Measurements from ENCODE around the gene C1QTNF8. TPM values are rescaled to one million over a fixed set of nuclear protein-coding genes. Genes with fewer than 3 reads are reported as not detected.

The C1QTNF8 gene
- total and polyA plus RNA-seq, 2 of the 8 experiments (the other 6 are each of a cell fraction or from before 2014, with no cell fraction given): not detected

DNA sequence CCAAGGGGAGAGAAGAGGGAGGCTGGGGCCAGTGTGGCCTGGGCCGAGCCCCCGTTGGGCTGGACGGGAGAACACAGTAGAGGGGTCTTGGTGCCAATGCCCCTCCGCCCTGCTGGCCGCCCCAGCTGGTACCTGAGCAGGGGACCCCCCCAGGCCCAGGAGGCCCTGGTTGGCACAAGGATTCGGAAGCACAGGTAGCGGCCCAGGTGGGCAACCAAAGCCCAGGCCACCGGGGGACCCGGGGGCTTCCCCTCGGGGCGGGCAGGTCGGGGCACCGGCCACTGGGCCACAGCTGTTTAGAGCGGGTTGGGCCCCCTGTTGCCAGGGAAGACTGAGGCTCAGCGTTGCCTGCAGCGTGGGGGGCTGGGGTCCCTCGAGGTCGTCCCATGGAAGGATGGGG lies 28.2 kb upstream of the C1QTNF8 start:
- Histone ChIP-seq H3K4me2 (ENCODE audit: insufficient read depth in 1 of 2, low read depth in 2 of 2, low read length in 2 of 2) (no peak overlapping the region), H3K4me3 (ENCODE audit: extremely low read depth in 1 of 4, insufficient read depth in 2 of 4, low read depth in 3 of 4, low read length in 4 of 4) (no peak overlapping the region), H3K27ac (ENCODE audit: low read depth, low read length) (no peak overlapping the region), H3K23ac (ENCODE audit: insufficient read length) (no peak overlapping the region), H2BK12ac (ENCODE audit: low read depth, low read length) (no peak overlapping the region), H2BK120ac (replicated peaks; ENCODE audit: low read depth, low read length) (no peak overlapping the region), H3K27me3 (replicated peaks in 1 of 4; ENCODE audit: control insufficient read depth in 3 of 4, extremely low read depth in 1 of 4, insufficient read depth in 3 of 4, low read length in 3 of 4) (no peaks in the 10 kb centered on the region), H3K4me1 (replicated peaks in 1 of 4; ENCODE audit: control insufficient read depth in 3 of 4, insufficient read depth in 4 of 4, low read length in 3 of 4) (peaks cover 0 to 6% (median 0%) of the 10 kb centered on the region in 4 experiments; a peak in 2 of 7 replicates), H4K91ac (replicated peaks; ENCODE audit: insufficient read length, low read length) (no peak overlapping the region), H3K23me2 (ENCODE audit: low read depth, low read length) (no peaks in the 10 kb centered on the region), H3K9ac (replicated peaks in 1 of 4; ENCODE audit: extremely low read depth in 1 of 4, low read depth in 3 of 4, low read length in 3 of 4) (no peak overlapping the region), H2BK5ac (ENCODE audit: low read depth, low read length) (no peak overlapping the region), H3K18ac (ENCODE audit: extremely low read depth, low read length) (no peak overlapping the region), H2BK20ac (ENCODE audit: low read length) (no peak overlapping the region), H3K4ac (replicated peaks; ENCODE audit: insufficient read length, low read depth, low read length) (no peak overlapping the region), H4K20me1 (replicated peaks in 1 of 2; ENCODE audit: control insufficient read depth in 1 of 2, insufficient read depth in 2 of 2, low read length in 2 of 2) (no peaks in the 10 kb centered on the region), H3K9me3 (ENCODE audit: insufficient read depth in 2 of 2, low read depth in 1 of 2, low read length in 1 of 2) (no peaks in the 10 kb centered on the region), H4K5ac (ENCODE audit: insufficient read length, low read depth, low read length) (no peak overlapping the region), H2AFZ (ENCODE audit: low read length) (no peak overlapping the region), H3K36me3 (ENCODE audit: control insufficient read depth in 2 of 4, insufficient read depth in 4 of 4, low read length in 3 of 4) (no peaks in the 10 kb centered on the region), H4K8ac (ENCODE audit: extremely low read depth, insufficient read depth, low read length) (no peak overlapping the region), H3K79me2 (ENCODE audit: control insufficient read depth in 1 of 2, insufficient read depth in 2 of 2, low read length in 2 of 2) (no peaks in the 10 kb centered on the region), H2AK5ac (ENCODE audit: low read depth, low read length) (no peak overlapping the region), H3K56ac (replicated peaks; ENCODE audit: insufficient read length, low read depth, low read length) (no peak overlapping the region), H3K79me1 (ENCODE audit: low read depth, low read length) (no peaks in the 10 kb centered on the region), H3K14ac (ENCODE audit: insufficient read length) (no peak overlapping the region), H2BK15ac (ENCODE audit: low read length) (no peak overlapping the region)
- ChIA-PET CTCF (ENCODE audit: partially characterized antibody) (no interaction called here), POLR2A (ENCODE audit: partially characterized antibody) (no interaction called here)
- 92% methylated on average over 5 of the region's 18 CpGs; no CpG with 5 or more reads in 1 of the 2 experiments for WGBS, 2 experiments (ENCODE audit: extremely low coverage in 1 of 2, insufficient coverage in 1 of 2, insufficient read length in 1 of 2, insufficient replicate concordance in 2 of 2, low coverage in 1 of 2, low lambda C conversion rate in 2 of 2, missing lambda C conversion rate in 1 of 2)
- no peak for TF ChIP-seq MAX (IDR thresholded peaks at IDR 0.05)
- TF ChIP-seq YY1 (IDR thresholded peaks at IDR 0.05; ENCODE audit: low read depth, low read length): no peak
- TF ChIP-seq CEBPB (IDR thresholded peaks at IDR 0.05; ENCODE audit: low read depth, low read length): no peak
- TF ChIP-seq, protein P1, sequence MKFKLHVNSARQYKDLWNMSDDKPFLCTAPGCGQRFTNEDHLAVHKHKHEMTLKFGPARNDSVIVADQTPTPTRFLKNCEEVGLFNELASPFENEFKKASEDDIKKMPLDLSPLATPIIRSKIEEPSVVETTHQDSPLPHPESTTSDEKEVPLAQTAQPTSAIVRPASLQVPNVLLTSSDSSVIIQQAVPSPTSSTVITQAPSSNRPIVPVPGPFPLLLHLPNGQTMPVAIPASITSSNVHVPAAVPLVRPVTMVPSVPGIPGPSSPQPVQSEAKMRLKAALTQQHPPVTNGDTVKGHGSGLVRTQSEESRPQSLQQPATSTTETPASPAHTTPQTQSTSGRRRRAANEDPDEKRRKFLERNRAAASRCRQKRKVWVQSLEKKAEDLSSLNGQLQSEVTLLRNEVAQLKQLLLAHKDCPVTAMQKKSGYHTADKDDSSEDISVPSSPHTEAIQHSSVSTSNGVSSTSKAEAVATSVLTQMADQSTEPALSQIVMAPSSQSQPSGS (IDR thresholded peaks at IDR 0.05; ENCODE audit: low read length): no peak
- no peak for TF ChIP-seq POU5F1 (IDR thresholded peaks at IDR 0.05; ENCODE audit: low read depth, low read length)
- no peak for TF ChIP-seq CTCF (IDR thresholded peaks at IDR 0.05; ENCODE audit: control extremely low read depth in 1 of 3, insufficient read depth in 1 of 3, low read depth in 1 of 3, low read length in 3 of 3)
- TF ChIP-seq KDM5A (IDR thresholded peaks at IDR 0.05; ENCODE audit: low read length): no peak
- no peak for TF ChIP-seq CREB1 (IDR thresholded peaks at IDR 0.05)
- no peak for TF ChIP-seq SP2 (IDR thresholded peaks at IDR 0.05; ENCODE audit: low read length)
- no peak for TF ChIP-seq NANOG (IDR thresholded peaks at IDR 0.05; ENCODE audit: insufficient read depth, low read depth, low read length, poor library complexity, severe bottlenecking)
- TF ChIP-seq CBX8 (IDR thresholded peaks at IDR 0.05; ENCODE audit: borderline replicate concordance, low read depth, low read length): no peak
- DNase-seq (ENCODE audit: low read depth in 1 of 2, low spot score in 2 of 2) (no peak), FAIRE-seq (no peak)

Measured in H1 (cell line).